IPS-15b (cell line): Measurements from ENCODE around the gene BCDIN3D.

Experiments used
- H3K27me3 ChIP-seq: one replicate; pipeline ENCODE4 v1.6.1; 2013; ENCODE audit warnings: low read length; ENCODE audit not compliant: control insufficient read depth, insufficient read depth
- H3K36me3 ChIP-seq: one replicate; pipeline ENCODE4 v1.6.1; 2013; ENCODE audit warnings: low read length; ENCODE audit not compliant: control insufficient read depth, insufficient read depth
- H3K4me1 ChIP-seq: one replicate; pipeline ENCODE4 v1.6.1; 2013; ENCODE audit warnings: mild to moderate bottlenecking, low read length; ENCODE audit not compliant: control insufficient read depth, insufficient read depth
- H3K4me3 ChIP-seq: one replicate; pipeline ENCODE4 v1.5.1; 2013; ENCODE audit warnings: low read depth, low read length
- H3K9ac ChIP-seq: one replicate; pipeline ENCODE4 v1.6.1; 2013; ENCODE audit warnings: low read depth, mild to moderate bottlenecking, low read length
- H3K9me3 ChIP-seq: one replicate; pipeline ENCODE4 v1.6.1; 2013; ENCODE audit warnings: mild to moderate bottlenecking, low read length; ENCODE audit not compliant: control insufficient read depth, insufficient read depth

The BCDIN3D gene

GRCh38 chr12:49838973-49839633, 3.8 kb downstream of the BCDIN3D start:
- no peak overlapping the region for H3K4me3 ChIP-seq
- peaks cover 3% of the 10 kb centered on the region for H3K4me1 ChIP-seq
- no peaks in the 10 kb centered on the region for H3K36me3 ChIP-seq
- no peak overlapping the region for H3K9ac ChIP-seq
- no peaks in the 10 kb centered on the region for H3K9me3 ChIP-seq
- no peaks in the 10 kb centered on the region for H3K27me3 ChIP-seq

GRCh38 chr12:49832836-49833421, 10.0 kb downstream of the BCDIN3D start:
- no peak overlapping the region for H3K4me3 ChIP-seq
- H3K27me3 ChIP-seq = no peaks in the 10 kb centered on the region
- H3K9ac ChIP-seq = no peak overlapping the region
- H3K36me3 ChIP-seq = no peaks in the 10 kb centered on the region
- H3K9me3 ChIP-seq = no peaks in the 10 kb centered on the region
- H3K4me1 ChIP-seq = no peaks in the 10 kb centered on the region

GRCh38 chr12:49831717-49832116, 11.2 kb downstream of the BCDIN3D start:
- no peak overlapping the region for H3K9ac ChIP-seq
- H3K36me3 ChIP-seq = no peaks in the 10 kb centered on the region
- no peaks in the 10 kb centered on the region for H3K9me3 ChIP-seq
- no peak overlapping the region for H3K4me3 ChIP-seq
- no peaks in the 10 kb centered on the region for H3K27me3 ChIP-seq
- no peaks in the 10 kb centered on the region for H3K4me1 ChIP-seq

GRCh38 chr12:49828133-49829091, 14.5 kb downstream of the BCDIN3D start, which contains the start of gene NCKAP5L:
TSS of gene NCKAP5L (minus strand) at chr12:49828413. CDS start at chr12:49804044, 24,369 bp downstream.
- H3K9ac ChIP-seq = peak within 1 kb of the TSS; percentile 89
- peaks cover 13% of the 10 kb centered on the region for H3K4me1 ChIP-seq
- peak within 1 kb of the TSS; percentile 86 for H3K4me3 ChIP-seq
- no peaks in the 10 kb centered on the region for H3K9me3 ChIP-seq
- peaks cover 3% of the 10 kb centered on the region for H3K36me3 ChIP-seq
- H3K27me3 ChIP-seq = no peaks in the 10 kb centered on the region

- Histone ChIP-seq H3K4me3 (peak overlapping the region; percentile 62), H3K27me3 (no peaks in the 10 kb centered on the region), H3K9me3 (no peaks in the 10 kb centered on the region), H3K4me1 (peaks cover 13% of the 10 kb centered on the region), H3K36me3 (peaks cover 3% of the 10 kb centered on the region), H3K9ac (peak overlapping the region; percentile 89)
Observed at GRCh38 chr12:49827401-49828099, 15.4 kb downstream of the BCDIN3D start.

GRCh38 chr12:49827051-49827400, 15.9 kb downstream of the BCDIN3D start:
- no peaks in the 10 kb centered on the region for H3K9me3 ChIP-seq
- H3K27me3 ChIP-seq = no peaks in the 10 kb centered on the region
- peaks cover 15% of the 10 kb centered on the region for H3K4me1 ChIP-seq
- peaks cover 3% of the 10 kb centered on the region for H3K36me3 ChIP-seq
- peak overlapping the region; percentile 62 for H3K4me3 ChIP-seq
- peak overlapping the region; percentile 89 for H3K9ac ChIP-seq

- Histone ChIP-seq H3K27me3 (no peaks in the 10 kb centered on the region), H3K4me3 (no peak overlapping the region), H3K9me3 (no peaks in the 10 kb centered on the region), H3K9ac (no peak overlapping the region), H3K36me3 (peaks cover 3% of the 10 kb centered on the region), H3K4me1 (peaks cover 23% of the 10 kb centered on the region)
Observed at GRCh38 chr12:49825971-49826421, 16.9 kb downstream of the BCDIN3D start.

DNA sequence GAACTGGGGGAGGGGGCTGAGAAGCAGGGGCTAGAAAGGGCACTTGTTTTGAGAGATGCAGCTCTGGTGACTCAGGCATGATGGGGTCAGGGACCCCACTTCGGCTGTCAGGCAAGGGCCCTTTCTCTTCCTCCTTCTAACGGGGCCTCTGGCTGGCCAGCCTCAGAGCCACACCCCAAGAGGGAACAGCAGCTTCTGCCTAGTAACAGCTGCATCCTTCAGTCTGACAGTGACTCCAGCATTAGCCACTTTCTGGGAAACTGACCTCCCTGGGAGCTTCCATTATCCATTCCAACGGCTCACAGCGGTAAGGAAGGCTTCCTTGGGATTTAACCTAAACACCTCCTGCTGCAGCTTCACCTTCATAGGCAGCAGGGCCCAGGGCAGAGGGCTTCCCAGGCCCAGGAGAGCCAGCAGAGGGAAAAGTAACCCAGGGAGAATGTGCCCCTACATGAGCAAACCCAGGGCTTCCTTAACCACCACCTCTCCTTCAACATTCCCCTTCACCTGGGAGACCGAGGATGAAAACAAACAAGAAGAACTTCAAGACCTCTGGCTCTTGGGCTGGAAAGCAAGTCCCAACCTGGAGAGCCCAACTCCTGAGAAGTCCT, 17.4 kb downstream of the BCDIN3D start:
- Histone ChIP-seq H3K9me3 (no peaks in the 10 kb centered on the region), H3K27me3 (no peaks in the 10 kb centered on the region), H3K4me1 (peaks cover 23% of the 10 kb centered on the region), H3K36me3 (peaks cover 3% of the 10 kb centered on the region), H3K4me3 (peak overlapping the region; percentile 18), H3K9ac (peak overlapping the region; percentile 37)

- Histone ChIP-seq H3K36me3 (peaks cover 3% of the 10 kb centered on the region), H3K4me1 (peaks cover 23% of the 10 kb centered on the region), H3K9me3 (no peaks in the 10 kb centered on the region), H3K9ac (peak overlapping the region; percentile 37), H3K27me3 (no peaks in the 10 kb centered on the region), H3K4me3 (peak overlapping the region; percentile 18)
Observed at GRCh38 chr12:49824895-49825294, 18.0 kb downstream of the BCDIN3D start.

- Histone ChIP-seq H3K36me3 (peaks cover 3% of the 10 kb centered on the region), H3K9ac (no peak overlapping the region), H3K27me3 (no peaks in the 10 kb centered on the region), H3K4me3 (no peak overlapping the region), H3K9me3 (no peaks in the 10 kb centered on the region), H3K4me1 (peaks cover 23% of the 10 kb centered on the region)
Observed at GRCh38 chr12:49824416-49824815, 18.5 kb downstream of the BCDIN3D start.

- H3K9ac ChIP-seq = no peak overlapping the region
- H3K4me1 ChIP-seq = peaks cover 23% of the 10 kb centered on the region
- H3K4me3 ChIP-seq = no peak overlapping the region
- H3K9me3 ChIP-seq = no peaks in the 10 kb centered on the region
- H3K27me3 ChIP-seq = no peaks in the 10 kb centered on the region
- H3K36me3 ChIP-seq = peaks cover 3% of the 10 kb centered on the region
Observed at GRCh38 chr12:49823951-49824350, 19.0 kb downstream of the BCDIN3D start.
